ENCODE measurements around the gene TVP23B.
"Not testable (repeated sequence)": the region's sequence is repeated elsewhere in the genome, so short reads cannot be mapped to it uniquely, and the experiment has no call there.

- TF ChIP-seq CTCF (conservative IDR thresholded peaks at IDR 0.05; ENCODE audit: low read depth, low read length); EZH2 (IDR thresholded peaks at IDR 0.05; ENCODE audit: borderline replicate concordance, low read depth, low read length, poor library complexity, severe bottlenecking): not testable (repeated sequence)
Measured at GRCh38 chr17:18733350-18733749, 47.6 kb upstream of the TVP23B start.

Data from A673 (cell line).